GM18499 (cell line): ENCODE measurements around the gene CACNA1B.
"Not testable (repeated sequence)": the region's sequence is repeated elsewhere in the genome, so short reads cannot be mapped to it uniquely, and the experiment has no call there.

Experiments used
- ATAC-seq: cut with Tn5 transposase; IDR thresholded peaks from one replicate; pipeline ENCODE4 v1.9.1; 2021; ENCODE audit warnings: moderate number of reproducible peaks; ENCODE audit not compliant: insufficient read depth, unreplicated experiment

The CACNA1B gene

GRCh38 chr9:137865581-137866145, 11.9 kb upstream of the CACNA1B start:
- ATAC-seq: no peak

- ATAC-seq: no peak
Measured at GRCh38 chr9:137866226-137867141, 11.1 kb upstream of the CACNA1B start.

- no peak for ATAC-seq
Measured at GRCh38 chr9:137870432-137870831, 7.2 kb upstream of the CACNA1B start.

GRCh38 chr9:137872296-137872695, 5.3 kb upstream of the CACNA1B start:
- ATAC-seq: no peak

GRCh38 chr9:137873408-137873807, 4.2 kb upstream of the CACNA1B start:
- ATAC-seq: no peak

GRCh38 chr9:137873858-137874362, 3.7 kb upstream of the CACNA1B start:
- ATAC-seq: no peak

- no peak for ATAC-seq
Measured at GRCh38 chr9:137875354-137875753, 2.2 kb upstream of the CACNA1B start.

- no peak for ATAC-seq
Measured at GRCh38 chr9:137875846-137876245, 1.7 kb upstream of the CACNA1B start.

- no peak for ATAC-seq
Measured at GRCh38 chr9:137876269-137876668, 1.3 kb upstream of the CACNA1B start.

- ATAC-seq: no peak
Measured at GRCh38 chr9:137876781-137877386, 698 bp upstream of the CACNA1B start.

- no peak for ATAC-seq
Measured at GRCh38 chr9:137878146-137878941, 762 bp downstream of the CACNA1B start.

GRCh38 chr9:137879052-137879451, 1.5 kb downstream of the CACNA1B start:
- ATAC-seq: no peak

- ATAC-seq: no peak
Measured at GRCh38 chr9:137879566-137880150, 2.1 kb downstream of the CACNA1B start.

- no peak for ATAC-seq
Measured at GRCh38 chr9:137880160-137880975, 2.8 kb downstream of the CACNA1B start.

GRCh38 chr9:137880976-137881530, 3.5 kb downstream of the CACNA1B start:
- no peak for ATAC-seq

- ATAC-seq: no peak
Measured at GRCh38 chr9:137881591-137882505, 4.3 kb downstream of the CACNA1B start.

GRCh38 chr9:137882506-137882821, 4.9 kb downstream of the CACNA1B start:
- ATAC-seq: no peak

GRCh38 chr9:137883977-137884376, 6.4 kb downstream of the CACNA1B start:
- ATAC-seq: not testable (repeated sequence)
